ENCODE measurements around the gene NANP. TPM values are rescaled to one million over a fixed set of nuclear protein-coding genes. Genes with fewer than 3 reads are reported as not detected.

NANP gene
- total and polyA plus RNA-seq, 3 donors from 2014 or later, result 4.4 to 6.9 (median 6.3) TPM

- intact Hi-C loops (cut with DNase I; ENCODE audit: low total_unique reads), result no loop called here
- DNase-seq, result no peak
- TF ChIP-seq CTCF (IDR thresholded peaks at IDR 0.05) (no peak), POLR2A (IDR thresholded peaks at IDR 0.05) (no peak)
- H3K36me3 ChIP-seq (ENCODE audit: low read depth, missing control alignments), result no peaks in the 10 kb centered on the region
- peak overlapping the region; percentile 71 to 93 for H3K4me3 ChIP-seq
- H3K27ac ChIP-seq, result peak overlapping the region; percentile 67 to 89
- H3K27me3 ChIP-seq, result no peaks in the 10 kb centered on the region
- peaks cover 11% of the 10 kb centered on the region for H3K4me1 ChIP-seq
- H3K9me3 ChIP-seq, result no peaks in the 10 kb centered on the region
- WGBS, 2 donors, result 30 to 38% methylated on average over 16 to 17 of the region's 17 CpGs
These were observed 706 bp upstream of the NANP start for GRCh38 chr20:25624500-25624939.

GRCh38 chr20:25623225-25623735 lies 534 bp downstream of the NANP start:
- H3K36me3 ChIP-seq (ENCODE audit: low read depth, missing control alignments), result no peaks in the 10 kb centered on the region
- peak overlapping the region; percentile 71 to 93 for H3K4me3 ChIP-seq
- H3K27me3 ChIP-seq, result no peaks in the 10 kb centered on the region
- no peaks in the 10 kb centered on the region for H3K9me3 ChIP-seq
- intact Hi-C loops (cut with DNase I; ENCODE audit: low total_unique reads), result no loop called here
- peaks cover 11% of the 10 kb centered on the region for H3K4me1 ChIP-seq
- peak overlapping the region; percentile 67 to 89 for H3K27ac ChIP-seq
- TF ChIP-seq CTCF (IDR thresholded peaks at IDR 0.05) (no peak), POLR2A (IDR thresholded peaks at IDR 0.05) (no peak)
- 0% methylated on average over 45 of the region's 45 CpGs; no CpG with 5 or more reads in 1 of the 2 donors for WGBS, 2 donors
- DNase-seq, result peak; percentile 65

- H3K4me1 ChIP-seq, result peaks cover 11% of the 10 kb centered on the region
- 21 to 31% methylated on average over 12 to 17 of the region's 17 CpGs for WGBS, 2 donors
- H3K27ac ChIP-seq, result peak overlapping the region; percentile 67 to 89
- TF ChIP-seq CTCF (IDR thresholded peaks at IDR 0.05), result no peak
- TF ChIP-seq POLR2A (IDR thresholded peaks at IDR 0.05), result no peak
- H3K9me3 ChIP-seq, result no peaks in the 10 kb centered on the region
- intact Hi-C loops (cut with DNase I; ENCODE audit: low total_unique reads), result no loop called here
- H3K4me3 ChIP-seq, result peak overlapping the region; percentile 71 to 93
- no peaks in the 10 kb centered on the region for H3K36me3 ChIP-seq (ENCODE audit: low read depth, missing control alignments)
- H3K27me3 ChIP-seq, result no peaks in the 10 kb centered on the region
- no peak for DNase-seq
These were observed 1.2 kb downstream of the NANP start for GRCh38 chr20:25622450-25623224.

GRCh38 chr20:25622049-25622448 lies 1.8 kb downstream of the NANP start:
- Histone ChIP-seq H3K4me3 (no peak overlapping the region), H3K36me3 (ENCODE audit: low read depth, missing control alignments) (no peaks in the 10 kb centered on the region), H3K27ac (no peak overlapping the region), H3K9me3 (no peaks in the 10 kb centered on the region), H3K27me3 (no peaks in the 10 kb centered on the region), H3K4me1 (peaks cover 11% of the 10 kb centered on the region)
- intact Hi-C loops (cut with DNase I; ENCODE audit: low total_unique reads), result no loop called here
- no peak for TF ChIP-seq POLR2A (IDR thresholded peaks at IDR 0.05)
- TF ChIP-seq CTCF (IDR thresholded peaks at IDR 0.05), result no peak
- 59 to 78% methylated on average over 6 of the region's 6 CpGs for WGBS, 2 donors
- no peak for DNase-seq

Data from testis (tissue), 3 donors.